K562 (cell line): ENCODE data around the gene COL4A4. TPM values are rescaled to one million over a fixed set of nuclear protein-coding genes. Genes with fewer than 3 reads are reported as not detected.

Experiments used
- CHD2 ChIP-seq: IDR thresholded peaks from 2 replicates; pipeline ENCODE4 v1.6.1; 2011; ENCODE audit warnings: low read depth, low read length
- DEAF1 ChIP-seq: fragments of 450-650 bp; formaldehyde crosslinking; IDR thresholded peaks from 2 replicates; pipeline ENCODE4 v1.4.0; 2020; ENCODE audit warnings: mild to moderate bottlenecking, moderate library complexity
- FOXJ3 ChIP-seq: sonication (generic); formaldehyde crosslinking; IDR thresholded peaks from 2 replicates; pipeline ENCODE4 v1.4.0; 2020; ENCODE audit warnings: mild to moderate bottlenecking, missing genetic modification reagents
- FOXK2 ChIP-seq, 2 experiments: fragments of 450-650 bp; IDR thresholded peaks in 1 of 2; conservative IDR thresholded peaks in 1 of 2; 2 replicates each; pipeline ENCODE4 v1.6.1; 2016; ENCODE audit warnings: low read depth in 2 of 2, mild to moderate bottlenecking in 1 of 2
- GTF3C2 ChIP-seq: IDR thresholded peaks from 3 replicates; pipeline ENCODE4 v1.6.1; 2011; ENCODE audit warnings: borderline replicate concordance, mild to moderate bottlenecking, moderate library complexity; ENCODE audit not compliant: insufficient read length; ENCODE audit errors: extremely low read depth
- KAT2B ChIP-seq: IDR thresholded peaks from one replicate; pipeline ENCODE4 v1.6.1; 2012; ENCODE audit warnings: low read depth, mild to moderate bottlenecking, control low read depth, inconsistent platforms, low read length, moderate library complexity
- NKRF ChIP-seq: fragments of 450-650 bp; IDR thresholded peaks from 2 replicates; pipeline ENCODE4 v1.6.1; 2016; ENCODE audit warnings: borderline replicate concordance
- NR2C1 ChIP-seq, 2 experiments: fragments of 450-650 bp; IDR thresholded peaks; 2 replicates each; pipeline ENCODE4 v1.6.1; 2017; ENCODE audit warnings: mild to moderate bottlenecking in 2 of 2, antibody characterized with exemption in 1 of 2, inconsistent platforms in 1 of 2, missing compliant biosample characterization in 1 of 2, missing genetic modification characterization in 1 of 2
- PATZ1 ChIP-seq: fragments of 250-450 bp; sonication (Bioruptor Pico); IDR thresholded peaks from 2 replicates; pipeline ENCODE4 v1.5.0; 2020; ENCODE audit warnings: mild to moderate bottlenecking, borderline replicate concordance
- RB1 ChIP-seq: fragments of 450-650 bp; IDR thresholded peaks from 2 replicates; pipeline ENCODE4 v1.6.1; 2017; ENCODE audit warnings: low read depth, mild to moderate bottlenecking
- SMC3 ChIP-seq: conservative IDR thresholded peaks from 2 replicates; pipeline ENCODE4 v1.6.1; 2011; ENCODE audit warnings: low read depth, low read length, improper control_type of control experiment; ENCODE audit not compliant: insufficient read depth
- TRIM25 ChIP-seq: fragments of 450-650 bp; IDR thresholded peaks from 2 replicates; pipeline ENCODE4 v1.7.0; 2016; ENCODE audit warnings: borderline replicate concordance
- ZNF12 ChIP-seq: sonication (generic); formaldehyde crosslinking; IDR thresholded peaks from 2 replicates; pipeline ENCODE4 v1.4.0; 2020; ENCODE audit warnings: mild to moderate bottlenecking, missing genetic modification reagents
- ZNF668 ChIP-seq: fragments of 250-450 bp; sonication (Bioruptor Pico); IDR thresholded peaks from 2 replicates; pipeline ENCODE4 v1.8.0; 2022; ENCODE audit warnings: mild to moderate bottlenecking, inconsistent platforms
- polyA plus RNA-seq, 8 experiments: library from polyadenylated mRNA; depleted of rRNA in 4 of 8; stranded (reverse) in 5 of 8; unstranded in 3 of 8; fragments of >200 nt; fragmentation: Nextera tagmentation in 2 of 8; fragmentation: Illumina TruSeq in 1 of 8; extraction: Ambion mirVana in 2 of 8; extraction: Trizol in 1 of 8; gene quantifications; 2 replicates each; pipeline versions ENCODE4 v1.2.1 to v1.2.3, GENCODE V29; 2011 to 2014; ENCODE audit warnings: inconsistent platforms in 1 of 8, missing spikeins in 1 of 8
- total RNA-seq, 7 experiments: library from RNA; depleted of rRNA in 6 of 7; stranded (reverse); fragments of >200 nt in 6 of 7; fragmentation: Illumina TruSeq in 2 of 7; extraction: Trizol in 2 of 7; gene quantifications; 2 replicates each; pipeline versions ENCODE4 v1.2.1 to v1.2.3, GENCODE V29; 2011 to 2021; ENCODE audit warnings: low replicate concordance in 1 of 7

Gene COL4A4
- total and polyA plus RNA-seq, 9 of the 15 experiments (the other 6 are each of a cell fraction or from before 2014, with no cell fraction given): under 0.01 to 0.01 TPM; not detected in 7

GRCh38 chr2:227036527-227036926, 127.5 kb downstream of the COL4A4 start (continued):
- TF ChIP-seq RB1: no peak
- TF ChIP-seq GTF3C2: no peak
- no peak for TF ChIP-seq ZNF668 (CRISPR knock-in tag)
- TF ChIP-seq NKRF: no peak
- TF ChIP-seq DEAF1: no peak
- TF ChIP-seq TRIM25: no peak
- TF ChIP-seq CHD2: no peak
- TF ChIP-seq KAT2B: no peak
- TF ChIP-seq SMC3: no peak
- TF ChIP-seq FOXJ3: no peak
- no peak for TF ChIP-seq PATZ1 (CRISPR knock-in tag)
- no peak for TF ChIP-seq NR2C1 (IDR thresholded peaks at IDR 0.05)
- TF ChIP-seq NR2C1 (tag; IDR thresholded peaks at IDR 0.05): no peak
- TF ChIP-seq ZNF12 (CRISPR knock-in tag): no peak
- TF ChIP-seq FOXK2 (conservative IDR thresholded peaks at IDR 0.05 in 1 of 2, IDR thresholded peaks at IDR 0.05 in 1 of 2; ENCODE audit: low read depth in 2 of 2): no peak
